HG03558 (cell line): ENCODE results near the gene CIB4.

ENCODE experiments used
- ATAC-seq: cut with Tn5 transposase; IDR thresholded peaks from one replicate; pipeline ENCODE4 v1.9.1; 2021; ENCODE audit warnings: moderate number of reproducible peaks; ENCODE audit not compliant: unreplicated experiment; ENCODE audit errors: extremely low read depth

CIB4 gene

DNA sequence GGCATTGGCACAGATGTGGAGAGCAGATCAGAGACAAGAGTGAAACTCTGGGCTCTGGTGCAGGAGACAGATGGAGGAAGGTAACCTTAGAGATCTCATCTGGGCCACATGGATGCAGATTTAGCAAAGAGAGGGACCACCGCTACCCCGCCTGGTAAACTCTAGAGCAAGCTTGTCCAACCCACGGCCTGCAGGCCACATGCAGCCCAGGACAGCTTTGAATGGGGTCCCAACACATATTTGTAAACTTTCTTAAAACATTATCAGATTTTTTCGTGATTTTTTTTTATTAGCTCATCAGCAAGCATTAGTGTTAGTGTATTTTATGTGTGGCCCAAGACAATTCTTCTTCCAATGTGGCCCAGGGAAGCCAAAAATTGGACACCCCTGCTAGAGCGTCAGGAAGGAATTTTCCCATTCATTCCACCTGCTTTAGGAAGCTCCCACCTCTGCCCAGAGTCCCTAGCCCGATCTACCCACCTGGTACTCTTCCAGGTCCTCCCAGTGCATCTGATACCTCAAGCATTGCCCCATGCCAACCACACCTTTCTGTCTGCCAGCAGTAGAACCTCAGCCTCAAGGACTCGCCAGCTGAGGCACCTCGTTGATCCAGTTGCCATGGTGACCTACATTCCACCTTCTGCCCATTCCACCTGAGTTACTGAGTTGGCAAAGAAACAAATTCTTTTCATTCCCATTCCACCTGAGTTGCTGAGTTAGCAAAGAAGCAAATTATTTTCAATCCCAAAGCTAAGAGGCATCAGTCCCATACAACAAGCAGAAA is at the start of gene CIB4:
Gene CIB4, minus strand, starts transcription at position 586 of the 784 bp plus-strand sequence. Its CDS starts 52 bp downstream, at position 534.
- ATAC-seq: no peak

GRCh38 chr2:26687801-26688200 is 46.6 kb upstream of the CIB4 start:
- no peak for ATAC-seq

- no peak for ATAC-seq
Measured at GRCh38 chr2:26687328-26687727, 46.2 kb upstream of the CIB4 start.

DNA sequence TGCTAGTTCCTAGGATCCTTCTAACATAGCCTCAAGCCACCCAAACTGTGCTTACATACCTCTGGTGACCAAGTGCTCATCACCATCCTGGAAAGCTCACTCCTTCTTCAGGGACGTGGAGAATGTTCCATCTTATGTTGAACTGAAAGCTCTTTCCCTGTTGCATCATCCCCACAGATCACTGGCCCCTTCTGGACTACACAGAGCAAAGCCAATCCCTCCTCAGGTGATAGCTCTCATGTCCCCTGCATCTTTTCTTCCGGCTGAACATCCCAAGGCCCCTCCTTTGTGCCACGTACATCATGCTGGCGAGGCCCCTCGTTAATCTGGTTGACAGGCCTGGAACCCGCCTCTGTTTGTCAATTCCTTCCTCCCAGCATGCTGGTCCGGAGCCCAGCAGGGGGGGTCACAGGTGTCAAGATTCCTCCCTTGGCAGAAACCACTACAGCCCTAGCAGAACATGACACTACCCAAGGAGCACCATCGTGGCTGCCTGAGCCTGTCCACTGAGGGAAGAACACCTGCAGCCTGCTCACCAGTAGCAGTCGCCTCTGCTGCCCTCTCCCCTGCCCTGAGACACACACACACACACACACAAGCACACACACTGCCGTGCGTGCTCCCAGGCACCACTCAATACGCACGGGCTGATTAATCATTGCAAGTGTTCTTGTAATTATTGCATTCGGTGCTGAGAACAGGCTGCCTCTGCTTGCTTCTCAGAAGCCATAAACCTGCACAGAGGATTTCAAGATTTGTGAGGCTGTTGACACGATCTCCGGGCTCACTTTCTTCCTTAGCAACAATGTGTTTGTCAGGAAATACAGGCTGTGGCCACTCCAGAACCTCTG is 45.0 kb upstream of the CIB4 start:
- ATAC-seq: no peak

DNA sequence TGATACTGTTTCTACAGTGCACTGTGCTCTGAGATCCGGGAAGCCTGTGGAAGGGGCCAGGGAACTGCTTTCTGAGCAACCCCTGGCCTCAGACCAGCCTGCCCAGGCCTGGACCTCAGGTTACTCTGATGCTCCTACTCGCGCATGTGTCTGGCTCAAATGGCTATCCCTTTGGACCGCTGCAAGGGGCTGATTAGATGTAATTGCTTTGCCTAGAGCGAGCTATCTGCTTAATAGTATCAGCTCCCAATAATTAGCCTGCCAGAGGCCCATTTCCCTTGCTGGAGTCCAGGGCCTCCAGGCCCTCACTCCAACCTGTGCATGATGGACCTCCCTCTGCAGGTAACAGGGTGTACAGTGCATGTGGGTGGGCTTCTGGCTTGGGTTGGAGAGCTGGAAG is 44.2 kb upstream of the CIB4 start:
- no peak for ATAC-seq

- ATAC-seq: no peak
Measured at GRCh38 chr2:26683583-26683982, 42.4 kb upstream of the CIB4 start.

DNA sequence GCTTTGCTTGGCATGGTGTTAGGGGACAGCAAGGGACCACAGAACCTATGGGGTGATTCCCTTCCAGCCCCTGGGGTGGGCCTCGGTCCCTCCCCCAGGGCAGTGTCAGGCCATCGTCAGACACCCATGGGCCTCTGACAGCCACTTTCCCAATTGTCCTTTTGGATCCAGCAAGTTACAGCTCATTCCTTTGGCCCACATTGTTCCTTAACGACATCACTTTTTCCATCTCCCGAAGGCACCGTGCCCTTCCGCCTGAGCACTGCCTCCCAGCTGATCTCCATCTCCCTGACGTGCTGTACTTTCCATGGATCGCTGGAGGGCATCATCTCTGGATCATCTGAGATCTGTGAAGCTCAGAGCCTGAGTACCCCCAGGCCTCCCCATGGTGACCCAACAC is 41.0 kb upstream of the CIB4 start:
- no peak for ATAC-seq

DNA sequence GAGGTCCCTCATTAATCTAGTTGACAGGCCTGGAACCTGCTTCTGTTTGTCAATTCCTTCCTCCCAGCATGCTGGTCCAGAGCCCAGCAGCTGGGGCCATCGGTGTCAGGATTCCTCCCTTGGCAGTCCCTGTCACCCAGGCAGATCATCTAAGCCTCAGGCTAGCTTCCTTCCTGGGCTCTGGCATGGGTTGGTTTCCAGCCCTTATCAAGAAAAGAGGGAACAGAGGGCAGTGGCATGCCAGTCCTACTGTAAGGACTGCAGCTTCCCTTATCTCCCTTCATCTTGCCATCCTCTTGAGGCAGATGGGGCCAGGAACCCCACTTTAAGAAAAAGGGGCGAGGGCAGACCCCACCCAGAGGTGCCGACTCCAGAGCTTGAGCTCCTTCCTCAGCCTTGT is 40.5 kb upstream of the CIB4 start:
- no peak for ATAC-seq

GRCh38 chr2:26679867-26680266 is 38.7 kb upstream of the CIB4 start:
- no peak for ATAC-seq

DNA sequence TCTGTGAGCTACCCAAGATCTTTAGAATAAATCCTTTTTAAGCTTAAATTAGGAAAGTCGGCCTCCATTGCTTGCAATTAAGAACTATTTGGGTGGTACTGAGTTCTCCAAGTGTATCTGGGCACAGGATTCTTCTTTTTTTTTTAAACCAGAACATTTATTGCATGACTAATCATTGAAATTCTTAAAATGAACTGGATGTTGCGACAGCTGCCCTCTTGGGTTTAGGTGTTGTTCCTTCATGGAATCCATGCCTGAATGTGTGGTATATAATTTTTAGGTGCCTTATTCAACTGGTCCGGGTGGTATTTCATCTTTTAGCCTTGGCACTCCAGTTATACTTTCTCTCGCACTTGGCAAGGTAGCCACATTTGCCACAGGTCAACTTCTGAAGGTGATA is 36.9 kb upstream of the CIB4 start:
- no peak for ATAC-seq

DNA sequence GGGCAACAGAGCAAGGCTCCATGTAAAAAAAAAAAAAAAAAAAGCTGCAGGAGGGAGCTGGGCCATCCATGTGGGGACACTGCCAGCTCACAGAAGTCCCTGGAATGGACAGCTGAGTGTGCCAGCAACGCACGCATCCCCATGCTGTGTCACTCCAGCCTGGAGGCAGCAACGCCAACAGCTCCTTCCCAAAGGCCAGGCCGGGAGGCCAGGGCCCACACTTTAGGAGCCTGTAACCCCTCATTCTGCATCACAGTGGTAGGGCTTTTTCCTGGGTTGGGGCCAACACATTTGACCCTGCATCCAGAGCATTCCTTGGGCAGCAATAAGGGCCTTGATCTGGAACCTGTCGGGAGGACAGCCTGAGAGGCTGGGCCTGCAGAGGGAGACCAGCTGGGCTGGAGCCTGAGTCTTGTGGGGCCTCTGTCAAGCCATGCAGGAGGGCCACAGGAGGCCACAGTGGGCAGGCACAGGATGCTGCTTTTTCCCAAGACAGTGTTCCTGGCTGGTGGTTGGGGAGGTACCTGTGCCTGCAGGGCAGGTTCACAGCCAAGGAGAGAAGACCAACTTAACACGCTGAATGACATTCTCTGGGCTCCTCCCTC is 34.6 kb upstream of the CIB4 start:
- no peak for ATAC-seq

DNA sequence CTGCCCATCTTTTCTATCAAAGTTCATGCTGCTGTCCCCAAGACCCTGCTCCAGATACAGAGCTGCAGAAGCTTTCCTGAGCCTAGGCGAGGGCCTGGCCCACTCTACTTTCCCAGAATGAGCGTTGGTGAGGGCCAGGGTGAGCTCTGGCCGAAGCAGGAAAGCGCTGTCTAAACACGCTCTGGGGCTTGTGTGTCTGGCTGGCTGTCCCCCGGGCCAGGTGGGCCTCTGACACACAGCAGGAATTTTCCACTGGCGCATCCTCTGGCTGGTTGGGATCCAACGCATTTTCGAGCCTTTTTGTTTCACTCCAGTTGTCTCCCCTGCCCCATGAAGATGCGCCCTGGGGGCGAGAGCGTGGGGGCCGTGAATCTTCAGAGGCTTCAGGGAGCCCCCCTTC is 33.6 kb upstream of the CIB4 start:
- ATAC-seq: no peak

DNA sequence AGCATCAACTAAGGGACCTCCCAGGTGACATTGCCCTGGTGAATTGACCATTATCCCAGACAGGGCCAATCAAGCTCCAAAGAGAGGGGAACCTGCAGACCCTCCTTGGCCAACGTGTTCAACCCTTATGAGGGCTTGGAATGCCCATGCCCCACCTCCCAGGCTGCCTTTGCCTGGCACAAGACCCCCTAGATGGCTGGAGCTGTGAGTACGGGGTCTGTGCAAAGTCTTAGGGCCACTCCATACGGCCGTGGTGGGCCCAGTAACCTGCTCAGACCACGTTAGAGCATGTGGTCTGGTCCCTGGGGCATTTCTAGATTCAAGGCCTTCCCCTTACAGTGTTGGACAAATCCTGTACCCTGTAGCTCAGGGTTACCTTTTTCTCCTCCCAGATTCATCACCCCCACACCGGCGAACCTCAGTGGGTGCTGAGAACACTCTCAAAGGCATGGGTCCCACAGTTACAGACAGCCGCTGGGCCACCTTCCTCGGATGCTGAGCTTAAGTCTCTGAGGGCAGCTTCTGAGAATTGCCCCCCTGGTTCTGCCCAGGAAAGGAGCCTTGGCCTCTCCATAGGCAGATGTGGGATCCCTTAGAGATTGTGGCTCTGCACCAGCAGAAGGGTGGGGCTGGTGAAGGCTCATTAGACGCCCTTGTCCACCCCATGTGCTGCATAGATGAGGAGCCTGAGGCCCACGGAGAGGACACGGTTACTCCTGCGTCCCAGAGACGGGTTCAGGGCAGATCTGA is 33.0 kb upstream of the CIB4 start:
- no peak for ATAC-seq

GRCh38 chr2:26672818-26673393 is 31.7 kb upstream of the CIB4 start:
- ATAC-seq: no peak

- no peak for ATAC-seq
Measured at GRCh38 chr2:26672112-26672817, 31.1 kb upstream of the CIB4 start.

- ATAC-seq: no peak
Measured at GRCh38 chr2:26671691-26672090, 30.5 kb upstream of the CIB4 start.

DNA sequence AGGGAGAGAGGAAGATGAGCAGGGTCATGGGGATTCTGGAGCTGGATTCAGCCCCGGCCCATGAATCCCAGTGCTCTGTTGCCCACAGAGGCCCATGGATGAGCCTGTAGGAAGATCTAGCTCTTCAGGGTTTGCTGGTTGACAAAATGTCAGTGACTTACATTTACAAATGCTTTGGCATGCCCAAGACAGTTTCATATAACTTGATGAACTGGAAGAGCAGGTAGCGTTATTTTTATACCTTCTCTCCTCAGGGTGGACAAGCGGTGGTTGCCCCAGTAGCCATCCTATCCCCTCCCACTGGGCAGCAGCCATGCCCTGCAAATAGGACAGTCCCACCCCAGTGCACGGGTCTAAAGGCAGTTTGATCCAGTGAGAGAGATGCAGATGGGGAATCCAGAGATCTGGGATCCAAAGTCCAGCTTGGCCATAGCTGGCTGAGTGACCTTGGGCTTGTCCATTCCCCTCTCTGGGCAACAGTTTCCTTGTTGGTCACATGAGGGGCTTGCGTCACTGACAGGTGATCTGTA is 29.8 kb upstream of the CIB4 start:
- no peak for ATAC-seq

GRCh38 chr2:26670171-26670570 is 29.0 kb upstream of the CIB4 start:
- ATAC-seq: no peak
